Raji (cell line): ENCODE data around the gene LEPR.

ENCODE experiments used
- POLR2A ChIP-seq: IDR thresholded peaks from 2 replicates; pipeline ENCODE4 v1.6.1; 2011; ENCODE audit warnings: low read depth, low read length, control low read depth; ENCODE audit not compliant: insufficient read depth

The LEPR gene

DNA sequence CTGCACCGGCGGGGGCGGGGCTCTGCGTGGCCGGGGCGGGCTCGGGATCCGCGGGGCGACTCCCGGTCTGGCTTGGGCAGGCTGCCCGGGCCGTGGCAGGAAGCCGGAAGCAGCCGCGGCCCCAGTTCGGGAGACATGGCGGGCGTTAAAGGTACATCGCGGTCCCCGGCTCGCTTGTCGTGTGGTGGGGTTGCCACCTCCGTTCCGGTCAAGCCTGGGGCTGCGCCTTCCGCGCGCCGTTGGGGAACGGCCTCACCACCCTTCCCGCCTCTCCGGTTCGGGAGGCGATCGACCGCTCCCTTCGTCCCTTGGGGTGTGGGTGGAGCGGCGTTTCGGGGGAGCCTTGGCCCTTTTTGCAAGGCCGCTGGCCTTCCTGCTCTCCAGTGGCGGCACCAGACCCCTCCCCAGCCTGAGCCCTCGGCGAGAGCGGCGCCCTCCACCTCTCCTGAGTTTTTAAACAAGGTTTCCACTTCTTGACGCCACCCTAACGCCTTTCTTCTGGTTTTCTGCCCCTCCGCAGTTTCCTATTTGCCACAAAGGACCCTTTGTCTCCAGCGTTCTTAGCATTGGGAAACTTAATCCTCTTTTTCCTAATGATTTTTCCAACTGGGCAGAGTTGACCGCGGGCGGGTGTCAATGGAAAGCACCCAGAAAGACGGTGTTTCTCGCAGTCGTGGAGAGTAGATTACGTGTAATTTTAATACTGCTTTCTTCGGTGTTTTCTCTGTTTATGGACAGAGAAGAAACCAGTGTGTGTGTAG, at the start of gene LEPR, which contains the start of gene LEPROT:
Gene LEPR (plus strand): TSS at position 79 of the 761 bp plus-strand sequence. CDS start 144,898 bp downstream, outside the sequence.
Gene LEPROT (plus strand): TSS at position 79 of the 761 bp plus-strand sequence. CDS start 57 bp downstream, at position 136.
- peak; percentile 81 for TF ChIP-seq POLR2A

GRCh38 chr1:65371544-65371943, 48.9 kb upstream of the LEPR start:
- no peak for TF ChIP-seq POLR2A

GRCh38 chr1:65372557-65372956, 47.9 kb upstream of the LEPR start:
- no peak for TF ChIP-seq POLR2A

- TF ChIP-seq POLR2A = no peak
These were observed 42.8 kb upstream of the LEPR start for GRCh38 chr1:65377496-65378246.

GRCh38 chr1:65378247-65378946, 42.1 kb upstream of the LEPR start:
- TF ChIP-seq POLR2A = no peak

DNA sequence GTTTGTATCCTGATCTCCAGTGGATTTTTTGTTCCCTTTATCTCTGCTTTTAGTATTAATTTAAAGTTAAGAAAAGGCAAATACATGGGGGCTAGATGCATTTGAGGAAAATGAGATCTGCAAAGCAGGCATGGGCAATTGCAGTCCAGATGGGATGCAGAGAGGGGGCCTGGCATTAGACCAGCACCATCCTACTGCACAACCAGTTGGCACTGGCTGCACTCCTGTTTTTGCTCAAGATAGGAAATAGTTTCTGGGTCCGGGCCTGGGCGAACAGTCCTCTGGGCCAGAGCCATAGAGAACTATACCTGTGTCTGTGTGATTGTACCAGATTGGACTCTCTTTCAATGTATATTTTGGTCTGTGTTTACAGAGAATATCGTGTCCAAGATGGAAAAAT, 34.0 kb upstream of the LEPR start:
- TF ChIP-seq POLR2A = no peak

DNA sequence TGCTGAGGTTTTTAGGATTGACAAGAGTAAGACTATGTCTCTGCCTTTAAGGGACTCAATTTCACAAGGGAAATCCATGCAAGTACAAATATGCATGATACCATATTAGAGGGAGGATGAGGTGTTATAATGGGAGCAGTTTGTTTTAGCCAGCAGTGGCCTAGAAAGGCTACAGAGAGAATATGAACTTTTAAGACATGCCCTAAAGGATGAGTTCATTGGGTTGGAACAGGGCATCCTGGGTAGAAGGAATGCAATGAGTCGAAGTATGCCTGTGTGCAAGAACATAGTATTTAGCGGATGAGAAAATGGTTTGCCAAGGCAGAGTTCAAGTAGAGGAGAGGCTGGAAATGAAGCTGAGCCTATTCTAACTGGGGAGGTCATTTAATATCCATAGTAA, 32.6 kb upstream of the LEPR start:
- no peak for TF ChIP-seq POLR2A

GRCh38 chr1:65388908-65389695, 31.4 kb upstream of the LEPR start:
- no peak for TF ChIP-seq POLR2A

GRCh38 chr1:65392497-65392896, 28.0 kb upstream of the LEPR start:
- TF ChIP-seq POLR2A = no peak

DNA sequence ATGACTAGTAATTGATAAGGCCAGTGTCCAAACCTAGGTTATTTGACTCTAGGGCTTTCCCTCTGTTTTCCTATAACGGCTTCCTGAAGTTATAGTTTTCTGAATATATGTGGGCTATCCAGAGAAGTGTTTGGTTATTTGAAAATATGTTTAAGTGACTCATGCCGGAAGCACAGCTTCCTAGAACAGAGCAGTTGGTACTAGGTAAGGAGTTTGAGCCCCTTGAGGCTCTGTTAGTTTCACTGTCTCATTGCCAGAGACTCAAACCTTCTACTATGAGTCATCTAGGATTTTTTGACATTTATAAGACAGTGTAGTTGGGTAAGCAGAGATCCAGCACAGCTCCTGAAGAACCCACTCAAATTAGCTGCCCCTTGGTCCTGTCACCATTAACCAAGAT, 27.1 kb upstream of the LEPR start:
- no peak for TF ChIP-seq POLR2A

- no peak for TF ChIP-seq POLR2A
These were observed 26.5 kb upstream of the LEPR start for GRCh38 chr1:65393928-65394327.

DNA sequence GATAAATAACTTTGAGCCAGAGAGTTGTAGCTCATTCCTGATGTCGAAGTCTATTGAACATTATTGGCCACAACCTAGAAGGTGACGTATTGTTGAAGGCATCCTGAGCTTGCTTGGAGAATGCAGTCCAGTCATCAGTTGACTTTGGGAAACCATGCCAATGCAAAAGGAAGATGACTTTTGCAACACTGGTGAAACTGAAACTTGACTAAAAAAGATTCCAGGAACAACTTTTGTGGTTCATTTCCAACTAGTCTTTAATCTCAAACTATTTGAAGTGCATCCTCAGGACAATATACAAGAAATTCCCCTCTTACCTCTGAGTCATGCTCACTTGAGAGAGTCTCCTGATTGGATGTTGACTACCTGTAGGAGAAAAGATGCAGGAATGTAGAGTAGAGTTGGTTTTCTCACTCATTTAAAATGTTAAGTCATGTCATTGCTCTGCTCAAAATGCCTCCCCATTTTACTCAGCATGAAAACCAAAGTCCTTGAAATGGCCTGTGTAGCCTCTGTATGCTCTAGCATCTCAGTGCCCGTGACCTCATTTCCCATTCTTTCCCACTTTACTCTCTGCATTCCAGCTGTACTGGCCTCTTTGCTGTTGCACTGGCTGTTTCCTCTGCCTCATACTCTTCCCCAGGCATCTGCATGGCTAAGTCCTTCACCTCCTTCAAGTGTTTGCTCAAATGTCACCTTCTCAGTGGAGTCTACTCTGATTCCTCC, 24.4 kb upstream of the LEPR start:
- TF ChIP-seq POLR2A = no peak

DNA sequence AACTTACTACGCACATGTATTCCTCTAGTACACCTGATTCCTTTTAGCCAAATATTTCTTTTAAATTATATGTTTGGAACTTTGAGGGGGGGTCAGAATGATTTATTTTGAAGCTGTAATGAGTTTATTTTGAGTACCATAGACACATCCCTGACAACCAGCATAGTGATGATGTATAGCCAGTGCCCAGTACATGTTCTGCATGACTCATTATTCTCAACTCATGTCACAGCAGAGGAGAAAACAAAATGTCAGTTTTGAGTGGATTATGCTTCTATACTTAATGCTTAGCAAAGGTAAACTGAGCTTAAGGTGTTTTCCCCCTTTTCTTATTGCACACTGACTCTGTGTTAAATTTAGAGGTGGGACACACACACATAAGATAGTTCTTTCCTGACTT, 22.4 kb upstream of the LEPR start:
- TF ChIP-seq POLR2A = no peak

- TF ChIP-seq POLR2A = no peak
These were observed 21.5 kb upstream of the LEPR start for GRCh38 chr1:65399003-65399402.
